GM04503 (cell line): Measurements from ENCODE around the gene UGT1A9.
"Not testable (repeated sequence)": the region's sequence is repeated elsewhere in the genome, so short reads cannot be mapped to it uniquely, and the experiment has no call there.

Experiments used
- DNase-seq: peaks from one replicate; pipeline ENCODE4 v3.0.0-alpha.2; 2012; ENCODE audit warnings: low read depth

The UGT1A9 gene

DNA sequence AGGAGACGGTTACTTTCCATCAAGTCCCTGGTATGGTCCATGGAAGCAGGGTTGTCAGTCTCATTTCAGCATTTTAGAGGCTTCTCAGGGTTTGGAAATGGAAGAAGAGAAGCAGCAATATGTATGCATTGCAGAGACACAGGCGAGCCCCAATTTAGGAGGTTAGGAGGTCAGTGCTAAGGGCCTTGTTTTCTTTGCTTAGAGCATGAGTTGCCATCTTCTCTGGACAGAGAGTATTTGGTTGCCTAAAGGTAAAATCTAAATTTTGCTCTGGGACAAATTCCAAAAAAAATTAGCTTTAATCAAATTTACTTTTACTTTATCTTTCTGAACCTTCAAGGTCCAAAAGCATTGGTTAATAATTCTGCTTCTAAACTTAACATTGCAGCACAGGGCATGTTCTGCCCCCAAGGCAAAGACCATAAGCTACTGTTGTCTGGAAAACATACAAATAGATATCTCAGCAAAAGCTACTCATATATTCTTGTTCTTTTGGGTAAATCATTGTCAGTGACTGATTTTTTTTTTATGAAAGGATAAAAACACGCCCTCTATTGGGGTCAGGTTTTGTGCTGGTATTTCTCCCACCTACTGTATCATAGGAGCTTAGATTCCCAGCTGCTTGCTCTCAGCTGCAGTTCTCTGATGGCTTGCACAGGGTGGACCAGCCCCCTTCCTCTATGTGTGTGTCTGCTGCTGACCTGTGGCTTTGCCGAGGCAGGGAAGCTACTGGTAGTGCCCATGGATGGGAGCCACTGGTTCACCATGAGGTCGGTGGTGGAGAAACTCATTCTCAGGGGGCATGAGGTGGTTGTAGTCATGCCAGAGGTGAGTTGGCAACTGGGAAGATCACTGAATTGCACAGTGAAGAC, at the start of gene UGT1A9:
TSS of gene UGT1A9 (plus strand) at position 609 of the 872 bp plus-strand sequence. CDS start at position 646, 37 bp downstream.
- no peak for DNase-seq

DNA sequence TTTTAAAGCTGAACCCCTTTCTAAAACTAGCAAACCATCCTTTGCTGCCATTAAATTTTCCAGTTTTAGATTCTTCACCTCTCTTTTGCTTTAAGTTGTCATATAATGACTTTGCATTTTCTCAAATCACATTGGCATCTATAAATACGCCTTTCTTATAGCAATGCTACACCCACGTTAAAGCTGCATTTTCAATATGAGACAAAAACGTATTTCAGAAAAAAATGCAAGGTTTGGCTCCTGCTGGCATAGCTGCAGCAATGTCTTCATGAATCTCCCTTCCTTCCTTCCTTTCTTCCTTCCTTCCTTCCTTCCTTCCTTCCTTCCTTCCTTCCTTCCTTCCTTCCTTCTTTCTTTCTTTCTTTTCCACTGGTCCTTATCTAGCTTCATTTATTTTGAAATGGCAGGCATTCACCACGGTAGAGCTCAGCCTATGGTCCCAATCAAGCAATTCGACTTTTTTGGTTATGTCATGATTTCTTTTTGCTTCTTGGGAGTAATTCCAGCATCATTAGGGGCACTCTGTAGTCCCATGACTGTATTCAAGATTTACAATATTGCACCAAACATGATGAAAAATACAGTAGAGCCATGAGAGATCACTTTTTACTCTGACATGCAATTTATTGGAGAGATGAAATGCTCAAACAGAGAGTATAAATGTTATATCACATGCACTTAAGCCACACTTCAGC, 44.2 kb upstream of the UGT1A9 start:
- DNase-seq: no peak

DNA sequence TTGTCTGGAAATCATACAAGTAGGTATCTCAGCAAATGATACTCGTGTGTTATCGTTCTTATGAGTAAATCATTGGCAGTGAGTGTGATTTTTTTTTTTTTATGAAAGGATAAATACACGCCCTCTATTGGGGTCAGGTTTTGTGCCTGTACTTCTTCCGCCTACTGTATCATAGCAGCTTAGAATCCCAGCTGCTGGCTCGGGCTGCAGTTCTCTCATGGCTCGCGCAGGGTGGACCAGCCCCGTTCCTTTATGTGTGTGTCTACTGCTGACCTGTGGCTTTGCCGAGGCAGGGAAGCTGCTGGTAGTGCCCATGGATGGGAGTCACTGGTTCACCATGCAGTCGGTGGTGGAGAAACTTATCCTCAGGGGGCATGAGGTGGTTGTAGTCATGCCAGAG, 35.4 kb upstream of the UGT1A9 start, which contains the start of gene UGT1A10:
TSS of gene UGT1A10 (plus strand) at position 143 of the 400 bp plus-strand sequence. CDS start at position 218, 75 bp downstream.
- DNase-seq: not testable (repeated sequence)

DNA sequence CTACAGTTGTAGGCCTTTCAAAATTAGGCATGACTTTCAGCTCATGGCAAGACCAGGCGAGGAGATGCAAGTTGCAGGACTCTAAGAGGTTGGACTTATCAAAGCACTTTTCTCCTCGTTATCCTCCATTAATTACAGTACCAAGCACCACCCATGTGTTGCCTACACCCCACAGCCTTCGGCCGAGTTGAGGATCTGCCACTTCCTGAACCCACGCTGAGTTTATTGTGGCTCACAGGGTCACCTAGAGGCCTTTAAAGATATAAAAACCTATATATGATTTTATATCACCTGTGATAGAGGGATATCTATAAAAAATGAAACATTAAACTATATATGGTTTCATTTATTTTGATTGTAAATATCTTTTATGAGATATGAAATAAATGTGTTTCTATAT, 32.9 kb upstream of the UGT1A9 start:
- DNase-seq: no peak

DNA sequence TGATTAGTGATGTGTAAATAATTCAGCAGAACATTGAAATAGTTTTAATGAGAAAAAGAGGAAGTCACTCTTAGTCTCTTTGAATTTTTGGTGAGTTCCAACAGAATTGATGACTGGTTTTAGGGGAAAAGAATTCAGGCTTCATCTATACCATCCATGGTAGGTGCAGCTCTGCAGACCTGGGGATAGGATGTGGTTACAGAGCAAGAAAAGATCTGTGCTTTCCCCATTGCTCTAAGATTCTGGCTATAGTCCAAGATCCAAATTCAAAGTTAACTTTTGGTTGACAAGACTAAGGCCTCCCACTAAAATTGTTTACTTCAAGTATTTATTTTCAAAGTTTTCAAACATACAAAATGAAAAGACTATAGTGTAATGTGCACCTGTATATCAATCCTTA, 31.8 kb upstream of the UGT1A9 start:
- DNase-seq: no peak

DNA sequence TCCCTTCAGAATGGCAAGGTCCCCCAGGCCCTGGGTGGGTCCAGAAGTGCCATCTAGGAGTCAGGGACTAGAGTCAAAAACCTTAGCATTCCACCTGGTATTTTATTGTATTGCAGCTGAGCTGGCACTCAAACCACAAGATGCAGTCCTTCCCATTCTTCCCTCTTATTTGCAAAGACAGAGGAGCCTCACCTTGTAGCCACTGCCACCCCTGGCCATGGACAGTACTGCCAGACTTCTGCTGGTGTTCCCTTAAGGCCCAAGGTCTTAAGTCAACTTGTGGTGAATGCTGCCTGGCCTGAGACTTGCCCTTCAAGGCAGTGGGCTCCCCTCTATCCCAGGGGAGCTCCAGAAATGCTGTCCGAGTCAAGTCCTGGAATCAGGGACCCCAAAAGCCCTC, 28.6 kb upstream of the UGT1A9 start:
- no peak for DNase-seq

DNA sequence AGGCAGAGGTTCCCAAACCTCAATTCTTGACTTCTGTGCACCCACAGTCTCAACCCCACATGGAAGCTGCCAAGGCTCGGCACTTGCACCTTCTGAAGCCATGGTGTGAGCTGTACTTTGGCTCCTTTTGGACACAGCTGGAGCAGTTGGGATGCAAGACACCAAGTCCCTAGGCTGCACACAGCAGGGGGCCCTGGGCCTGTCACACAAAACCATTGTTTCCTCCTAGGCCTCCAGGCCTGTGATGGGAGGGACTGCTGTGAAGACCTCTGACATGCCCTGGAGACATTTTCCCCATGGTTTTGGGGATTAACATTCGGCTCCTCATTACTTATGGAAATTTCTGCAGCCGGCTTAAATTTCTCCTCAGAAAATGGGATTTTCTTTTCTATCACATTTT, 25.7 kb upstream of the UGT1A9 start:
- DNase-seq: not testable (repeated sequence)

DNA sequence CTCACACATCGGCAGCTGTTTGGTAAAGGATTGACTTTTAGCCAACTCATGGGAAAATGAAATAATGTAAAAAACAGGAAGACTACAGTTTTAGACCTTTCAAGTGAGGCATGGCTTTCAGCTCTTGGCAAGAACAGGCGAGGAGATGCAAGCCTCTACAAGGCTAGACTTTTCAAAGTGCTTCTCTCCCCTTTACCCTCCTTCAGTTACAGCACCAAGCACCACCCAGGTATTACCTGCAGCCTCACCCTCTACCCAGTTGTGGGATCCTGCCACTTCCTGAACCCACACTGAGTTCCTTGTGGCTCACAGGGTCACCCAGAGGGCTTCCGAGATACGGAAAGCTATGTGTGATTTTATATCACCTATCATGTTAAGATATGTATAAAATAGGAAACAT, 20.7 kb upstream of the UGT1A9 start:
- no peak for DNase-seq

DNA sequence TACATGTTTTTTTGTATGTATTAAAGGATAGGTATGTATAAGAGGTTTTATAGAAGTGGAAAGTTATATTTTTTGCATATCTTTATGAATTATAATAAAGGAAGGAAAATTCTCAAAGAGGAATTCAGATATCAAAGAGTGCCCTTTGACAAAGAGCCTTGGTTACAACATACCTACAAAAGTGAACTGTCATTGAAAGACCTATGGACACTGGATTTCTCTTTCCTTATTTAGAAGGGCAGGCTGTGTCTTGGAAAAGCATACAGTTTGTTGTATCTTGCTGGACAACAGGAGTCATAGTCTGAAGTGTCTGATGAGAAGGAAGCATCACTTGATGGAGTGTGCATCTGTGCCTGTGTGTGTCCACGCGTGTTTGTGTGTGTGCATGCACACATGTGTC, 20.3 kb upstream of the UGT1A9 start:
- no peak for DNase-seq

DNA sequence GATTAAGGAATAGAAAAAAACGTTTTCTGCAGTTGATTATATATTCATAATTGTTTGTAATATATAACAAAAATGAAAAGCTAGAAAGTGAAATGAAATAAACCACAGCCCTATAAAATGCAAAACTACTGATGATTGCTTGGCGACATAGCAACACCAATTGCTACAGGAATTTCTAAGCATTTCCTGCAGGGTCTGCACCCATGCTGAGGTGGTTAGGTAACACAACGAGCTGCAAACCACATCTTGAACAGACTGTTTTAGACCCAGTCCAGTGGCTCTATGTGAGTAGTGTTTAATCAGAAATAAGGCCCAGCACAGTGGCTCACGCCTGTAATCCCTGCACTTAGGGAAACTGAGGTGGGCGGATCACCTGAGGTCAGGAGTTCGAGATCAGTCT, 17.2 kb upstream of the UGT1A9 start:
- no peak for DNase-seq

DNA sequence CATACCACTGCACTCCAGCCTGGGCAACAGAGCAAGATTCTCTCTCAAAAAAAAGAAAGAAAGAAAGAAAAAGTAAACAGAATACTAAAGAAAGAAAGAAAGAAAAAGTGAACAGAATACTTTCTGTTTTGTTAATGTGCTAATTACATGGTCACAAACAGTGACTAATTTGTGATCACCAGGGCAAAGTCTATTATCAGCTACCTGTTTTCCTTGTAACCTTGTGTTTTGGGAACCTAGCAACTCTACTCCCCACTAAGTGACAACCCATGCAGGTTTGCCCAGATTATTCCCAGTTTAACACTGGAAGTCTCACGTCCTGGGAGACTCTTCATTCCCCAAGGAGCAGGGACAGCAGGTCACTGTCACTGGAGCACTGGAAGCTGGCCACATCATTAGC, 16.7 kb upstream of the UGT1A9 start:
- no peak for DNase-seq

DNA sequence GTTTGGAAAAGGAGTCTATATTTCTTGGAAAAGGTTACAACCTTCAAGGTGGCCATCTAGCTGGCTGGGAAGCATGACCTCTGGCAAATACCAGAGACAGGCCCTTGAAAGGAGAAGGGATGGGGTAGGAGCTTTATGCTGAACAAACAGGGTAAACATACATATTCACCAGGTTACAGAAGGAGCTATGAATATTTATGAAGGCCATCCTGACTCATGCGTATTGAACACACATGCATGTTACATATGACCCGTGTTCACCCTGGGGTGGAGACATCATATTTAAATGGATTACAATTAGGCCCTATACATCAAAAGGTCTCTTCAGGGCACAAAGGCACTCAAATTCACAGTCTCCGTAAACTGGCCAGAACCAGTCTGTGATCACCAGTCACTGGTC, 15.8 kb upstream of the UGT1A9 start:
- DNase-seq: not testable (repeated sequence)

DNA sequence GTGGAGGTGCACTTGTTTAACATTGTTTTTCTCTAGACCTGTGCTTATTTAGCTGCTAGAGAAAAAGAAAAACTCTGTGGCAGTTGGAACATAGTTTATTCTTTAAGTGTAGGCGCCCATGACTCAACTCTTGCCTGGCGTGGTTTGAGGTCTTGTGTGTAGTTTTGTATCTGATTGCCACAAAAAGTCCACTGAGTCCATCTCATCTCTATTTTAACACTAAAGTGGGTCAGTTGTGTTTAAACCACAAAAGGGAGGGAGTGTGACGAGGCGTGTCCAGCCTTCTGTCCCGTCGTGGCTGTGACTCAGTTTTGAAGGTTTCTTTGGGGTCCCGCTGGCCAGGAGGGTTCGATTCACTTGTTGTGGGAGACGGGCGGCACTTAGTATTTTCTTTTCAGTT, 15.3 kb upstream of the UGT1A9 start:
- DNase-seq: no peak

DNA sequence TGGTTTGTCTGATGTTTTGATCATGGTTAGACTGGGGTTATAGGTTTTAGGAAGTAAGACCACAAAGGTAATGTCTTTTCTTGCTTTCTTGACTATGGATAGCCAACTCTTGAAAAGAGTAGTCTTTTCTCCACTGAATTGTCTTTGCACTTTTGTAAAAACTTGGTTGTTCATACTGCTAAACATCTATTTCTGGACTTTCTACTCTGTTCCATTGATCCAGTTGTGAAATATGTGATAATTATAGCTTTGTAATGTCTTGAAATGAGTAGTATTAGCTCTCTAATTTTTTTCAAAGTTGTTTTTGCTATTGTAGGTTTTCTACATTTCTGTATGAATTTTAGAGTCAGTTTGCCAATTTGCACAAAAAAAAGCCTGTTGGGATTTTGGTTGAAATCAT, 13.1 kb upstream of the UGT1A9 start:
- DNase-seq: no peak

DNA sequence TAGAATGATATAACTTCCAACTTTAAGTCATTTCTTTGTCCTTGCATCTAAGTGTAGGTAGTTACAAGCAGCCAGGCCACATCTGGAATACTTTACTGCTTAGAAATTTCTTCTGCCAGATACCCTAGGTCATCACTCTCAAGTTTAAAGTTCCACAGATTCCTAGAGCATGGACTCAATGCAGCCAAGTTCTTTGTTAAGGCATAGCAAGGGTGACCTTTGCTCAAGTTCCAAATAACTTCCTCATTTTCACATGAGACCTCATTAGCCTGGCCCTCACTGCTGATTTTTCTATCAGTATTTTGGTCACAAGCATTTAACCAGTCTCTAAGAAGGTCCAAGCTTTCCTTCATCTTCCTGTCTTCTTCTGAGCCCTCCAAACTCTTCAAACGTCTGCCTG, 7.8 kb upstream of the UGT1A9 start:
- DNase-seq: no peak

DNA sequence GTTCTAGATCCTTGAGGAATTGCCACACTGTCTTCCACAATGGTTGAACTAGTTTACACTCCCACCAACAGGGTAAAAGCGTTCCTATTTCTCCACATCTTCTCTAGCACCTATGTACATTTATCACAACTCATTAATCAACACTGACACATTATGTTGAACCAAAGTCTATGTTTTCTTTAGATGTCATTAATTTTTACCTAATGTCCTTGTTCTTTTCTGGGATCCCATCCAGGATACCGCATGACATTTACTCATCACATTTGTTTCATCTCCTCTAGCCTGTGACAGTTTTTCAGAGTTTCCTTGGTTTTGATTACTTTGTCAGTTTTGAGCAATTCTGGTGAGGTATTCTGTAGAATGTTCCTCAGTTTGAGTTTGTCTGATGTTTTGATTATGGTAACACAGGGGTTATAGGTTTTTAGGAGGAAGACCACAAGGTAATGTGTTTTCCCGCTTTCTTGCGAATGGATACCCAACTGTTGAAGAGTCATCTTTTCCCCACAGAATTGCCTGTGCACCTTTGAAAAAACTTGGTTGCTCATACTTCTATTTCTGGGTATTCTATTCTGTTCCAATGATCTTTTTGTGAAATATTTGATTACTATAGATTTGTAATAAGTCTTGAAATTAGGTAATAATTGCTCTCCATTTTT, 3.0 kb upstream of the UGT1A9 start:
- DNase-seq: no peak

DNA sequence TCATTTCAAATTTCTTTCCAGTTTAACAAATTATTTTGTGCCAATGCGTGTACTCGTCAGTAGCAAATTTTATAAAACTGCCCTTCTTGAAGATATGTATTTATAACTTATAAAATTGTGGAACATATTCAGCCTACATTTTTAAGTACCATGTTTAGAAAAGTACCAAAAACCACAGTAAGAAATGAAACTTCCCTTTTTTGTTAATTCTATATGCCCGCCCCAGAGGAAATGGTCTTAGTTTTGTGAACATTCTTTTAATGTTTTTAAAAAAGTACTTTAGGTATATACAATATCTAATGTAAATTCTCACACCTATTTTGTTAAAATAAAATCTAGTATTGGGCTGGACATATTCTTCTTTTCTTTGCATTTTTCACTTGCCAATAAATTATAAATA, 1.2 kb downstream of the UGT1A9 start:
- no peak for DNase-seq

DNA sequence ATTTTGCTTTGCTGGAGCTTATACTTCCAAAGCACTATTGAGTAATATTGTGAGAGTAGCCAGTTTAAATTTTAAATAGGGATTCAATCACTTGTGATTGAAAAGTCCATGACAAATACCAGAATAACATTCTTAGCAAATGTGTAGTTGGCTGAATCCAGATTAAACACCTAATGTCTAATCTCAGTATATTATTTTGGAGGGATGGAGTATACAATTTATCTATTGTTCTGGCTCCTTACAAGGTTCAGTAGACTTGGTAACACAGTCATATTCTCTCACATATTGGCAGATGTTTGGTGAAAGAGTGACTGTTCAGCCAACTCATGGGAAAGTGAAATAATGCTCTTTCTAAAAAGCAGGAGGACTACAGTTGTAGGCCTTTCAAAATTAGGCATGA, 2.2 kb downstream of the UGT1A9 start:
- DNase-seq: no peak

DNA sequence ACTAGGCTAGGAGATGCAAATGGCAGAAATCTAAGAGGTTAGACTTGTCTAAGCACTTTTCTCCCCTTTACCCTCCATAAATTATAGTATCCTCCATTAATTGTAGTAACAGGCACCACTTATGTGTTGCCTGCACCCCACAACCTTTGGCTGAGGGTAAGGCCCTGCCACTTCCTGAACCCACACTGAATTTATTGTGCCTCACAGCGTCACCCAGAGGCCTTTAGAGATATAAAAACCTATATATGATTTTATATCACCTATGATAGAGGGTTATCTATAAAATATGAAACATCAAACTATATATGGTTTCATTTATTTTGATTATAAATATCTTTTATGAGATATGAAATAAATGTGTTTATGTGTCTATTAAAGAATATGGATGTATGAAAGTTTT, 2.6 kb downstream of the UGT1A9 start:
- DNase-seq: no peak

DNA sequence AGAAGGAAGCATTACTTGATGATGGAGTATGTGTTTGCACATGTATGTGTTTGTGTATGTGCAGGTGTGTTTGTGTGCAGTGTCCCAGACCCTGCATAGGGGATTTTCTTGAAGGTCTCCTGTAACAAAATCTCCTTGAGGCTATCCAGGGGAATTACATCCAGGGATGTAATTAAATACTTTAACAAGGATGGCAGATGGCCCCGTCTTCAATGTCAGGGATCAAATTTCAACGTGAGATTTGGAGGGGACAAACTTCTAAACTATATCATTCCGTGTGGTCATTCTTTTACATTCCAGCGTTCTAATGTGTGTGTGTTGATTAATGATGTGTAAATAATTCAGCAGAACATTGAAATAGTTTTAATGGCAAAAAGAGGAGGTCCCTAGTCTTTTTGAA, 3.3 kb downstream of the UGT1A9 start:
- no peak for DNase-seq

DNA sequence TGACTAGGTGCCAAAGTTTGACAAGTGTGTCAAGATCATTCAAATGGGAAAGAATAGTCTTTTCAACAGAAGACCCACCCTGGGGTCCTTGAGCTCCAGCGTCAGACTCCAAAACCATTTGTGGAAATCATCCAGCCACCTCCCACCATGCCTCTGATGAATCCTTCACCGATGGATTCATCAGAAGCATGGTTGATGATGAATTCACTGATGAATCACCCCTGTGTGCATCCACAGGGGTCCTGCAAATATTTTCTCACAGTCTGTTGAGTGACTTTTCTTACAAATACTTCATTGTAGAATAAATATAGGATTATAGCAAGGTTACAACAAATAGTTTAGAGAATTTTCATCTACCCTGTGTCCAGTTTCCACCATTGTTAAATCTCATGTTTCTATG, 4.3 kb downstream of the UGT1A9 start:
- DNase-seq: no peak

DNA sequence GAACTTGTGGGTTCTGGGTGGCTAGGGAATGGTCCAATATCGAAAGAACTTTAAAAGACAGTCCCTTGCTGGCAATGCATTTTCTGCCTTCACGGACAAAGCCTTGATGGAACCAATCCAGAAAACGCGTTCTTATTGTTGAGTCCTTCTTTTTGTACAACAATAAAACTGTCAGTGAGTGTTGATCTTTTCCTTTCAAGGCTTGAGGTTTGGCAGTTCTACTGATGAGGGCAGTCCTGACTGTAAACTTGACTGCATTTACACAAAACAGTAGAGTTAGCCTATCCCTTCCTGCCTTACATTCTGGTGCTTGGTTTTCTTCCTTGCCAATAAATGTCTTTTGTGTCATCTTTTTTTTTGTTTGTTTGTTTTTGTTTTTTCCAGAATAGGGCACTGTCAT, 7.5 kb downstream of the UGT1A9 start:
- no peak for DNase-seq
